ENCODE data around the gene NACAD.
"Not testable (repeated sequence)": the region's sequence is repeated elsewhere in the genome, so short reads cannot be mapped to it uniquely, and the experiment has no call there.

The NACAD gene

GRCh38 chr7:45055594-45056219, 33.1 kb downstream of the NACAD start:
- no peak for DNase-seq (ENCODE audit: low read depth)

- no peak for DNase-seq (ENCODE audit: low read depth)
Measured at GRCh38 chr7:45055016-45055415, 33.8 kb downstream of the NACAD start.

GRCh38 chr7:45054442-45054841, 34.3 kb downstream of the NACAD start:
- DNase-seq (ENCODE audit: low read depth): no peak

- DNase-seq (ENCODE audit: low read depth): no peak
Measured at GRCh38 chr7:45053941-45054340, 34.8 kb downstream of the NACAD start.

- no peak for DNase-seq (ENCODE audit: low read depth)
Measured at GRCh38 chr7:45053401-45053800, 35.4 kb downstream of the NACAD start.

- DNase-seq (ENCODE audit: low read depth): no peak
Measured at GRCh38 chr7:45052011-45052410, 36.8 kb downstream of the NACAD start.

- DNase-seq (ENCODE audit: low read depth): no peak
Measured at GRCh38 chr7:45050198-45050597, 38.6 kb downstream of the NACAD start.

- DNase-seq (ENCODE audit: low read depth): no peak
Measured at GRCh38 chr7:45048748-45049147, 40.0 kb downstream of the NACAD start.

- DNase-seq (ENCODE audit: low read depth): no peak
Measured at GRCh38 chr7:45044338-45044737, 44.4 kb downstream of the NACAD start.

GRCh38 chr7:45039106-45039505, 49.7 kb downstream of the NACAD start:
- no peak for DNase-seq (ENCODE audit: low read depth)

GRCh38 chr7:45037876-45038275, 50.9 kb downstream of the NACAD start:
- no peak for DNase-seq (ENCODE audit: low read depth)

GRCh38 chr7:45036796-45037195, 52.0 kb downstream of the NACAD start:
- no peak for DNase-seq (ENCODE audit: low read depth)

GRCh38 chr7:45036317-45036716, 52.5 kb downstream of the NACAD start:
- DNase-seq (ENCODE audit: low read depth): no peak

GRCh38 chr7:45035893-45036292, 52.9 kb downstream of the NACAD start:
- no peak for DNase-seq (ENCODE audit: low read depth)

GRCh38 chr7:45035371-45035770, 53.4 kb downstream of the NACAD start:
- DNase-seq (ENCODE audit: low read depth): no peak

GRCh38 chr7:45034710-45035109, 54.1 kb downstream of the NACAD start:
- DNase-seq (ENCODE audit: low read depth): not testable (repeated sequence)

GRCh38 chr7:45033931-45034290, 54.9 kb downstream of the NACAD start:
- no peak for DNase-seq (ENCODE audit: low read depth)

GRCh38 chr7:45033261-45033930, 55.4 kb downstream of the NACAD start:
- peak; percentile 33 for DNase-seq (ENCODE audit: low read depth)

GRCh38 chr7:45032421-45032820, 56.3 kb downstream of the NACAD start:
- no peak for DNase-seq (ENCODE audit: low read depth)

- no peak for DNase-seq (ENCODE audit: low read depth)
Measured at GRCh38 chr7:45031829-45032228, 56.9 kb downstream of the NACAD start.
